Activated CD4-positive, alpha-beta T cell treated with anti-CD3 and anti-CD28 coated beads, Interleukin-2, amount 10 ng/mL, durations not matched to agents 7 days and 5 days (primary cell): ENCODE data around the gene ID4. TPM values are rescaled to one million over a fixed set of nuclear protein-coding genes. Genes with fewer than 3 reads are reported as not detected.

Source experiments
- CTCF ChIA-PET: fragments of 350-600 bp; sonication (Branson Sonifier 250); formaldehyde crosslinking; loops from one replicate; lab custom pipeline; 2021; ENCODE audit warnings: antibody characterized with exemption; lab: Charles Lee
- POLR2A ChIA-PET: fragments of 350-600 bp; sonication (Branson Sonifier 250); formaldehyde crosslinking; loops from one replicate; lab custom pipeline; 2021; ENCODE audit warnings: antibody characterized with exemption; lab: Charles Lee
- DNase-seq: peaks from one replicate; pipeline ENCODE4 v3.0.0-alpha.2; 2020
- H3K27ac Mint-ChIP-seq: one replicate; pipeline ENCODE4 v1.8.0; 2021; ENCODE audit warnings: mild to moderate bottlenecking, moderate library complexity, mixed read lengths
- H3K27me3 Mint-ChIP-seq: one replicate; pipeline ENCODE4 v1.8.0; 2021; ENCODE audit warnings: mixed read lengths
- H3K36me3 Mint-ChIP-seq: one replicate; pipeline ENCODE4 v1.8.0; 2021; ENCODE audit warnings: low read depth, mixed read lengths
- H3K4me1 Mint-ChIP-seq: one replicate; pipeline ENCODE4 v1.8.0; 2021; ENCODE audit warnings: mixed read lengths
- H3K4me3 Mint-ChIP-seq: one replicate; pipeline ENCODE4 v1.8.0; 2021; ENCODE audit warnings: mild to moderate bottlenecking, moderate library complexity, mixed read lengths
- H3K9me3 Mint-ChIP-seq: one replicate; pipeline ENCODE4 v1.8.0; 2021; ENCODE audit warnings: mixed read lengths
- total RNA-seq, 2 experiments: library from RNA; stranded (reverse); gene quantifications; one replicate each; pipeline ENCODE4 v1.2.3, GENCODE V29; 2021

Gene ID4
- total RNA-seq, 2 experiments from 2014 or later, result not detected

DNA sequence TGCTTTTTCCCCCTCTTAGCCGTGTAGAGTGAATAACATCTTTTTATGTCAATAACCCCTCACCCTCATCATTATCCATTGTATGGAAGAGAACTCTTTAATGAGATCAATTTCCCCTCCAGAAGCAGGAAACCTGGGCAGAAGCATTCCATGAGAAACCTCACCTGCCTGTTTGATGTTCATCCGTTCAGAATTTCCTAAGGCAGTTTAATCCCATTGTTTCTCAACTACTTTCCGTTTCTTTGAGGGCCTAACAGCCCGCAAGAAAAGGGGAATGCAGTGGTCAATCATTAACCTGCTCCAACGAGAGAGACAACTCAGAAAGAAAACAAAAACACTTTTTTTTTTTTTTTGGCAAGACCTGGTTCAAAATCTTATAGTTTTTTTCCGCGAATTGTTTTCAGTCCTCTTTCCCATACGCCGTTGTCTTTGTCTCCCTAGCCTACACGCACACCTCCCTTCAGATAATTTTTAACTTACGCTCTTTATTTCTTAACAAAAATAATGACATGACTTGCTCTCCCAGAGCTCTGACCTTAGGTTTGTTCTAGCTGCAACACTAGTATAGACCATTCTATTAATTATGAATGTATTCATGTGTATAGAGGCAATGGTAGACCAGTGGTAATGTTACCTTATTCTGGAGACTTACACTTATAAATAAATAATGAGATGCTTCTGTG lies 25.6 kb upstream of the ID4 start:
- POLR2A ChIA-PET, result no interaction called here
- DNase-seq, result no peak
- Mint-ChIP-seq H3K27ac (no peak overlapping the region), H3K9me3 (no peaks in the 10 kb centered on the region), H3K27me3 (no peaks in the 10 kb centered on the region), H3K4me1 (no peaks in the 10 kb centered on the region), H3K36me3 (no peaks in the 10 kb centered on the region), H3K4me3 (no peak overlapping the region)
- CTCF ChIA-PET, result no interaction called here

DNA sequence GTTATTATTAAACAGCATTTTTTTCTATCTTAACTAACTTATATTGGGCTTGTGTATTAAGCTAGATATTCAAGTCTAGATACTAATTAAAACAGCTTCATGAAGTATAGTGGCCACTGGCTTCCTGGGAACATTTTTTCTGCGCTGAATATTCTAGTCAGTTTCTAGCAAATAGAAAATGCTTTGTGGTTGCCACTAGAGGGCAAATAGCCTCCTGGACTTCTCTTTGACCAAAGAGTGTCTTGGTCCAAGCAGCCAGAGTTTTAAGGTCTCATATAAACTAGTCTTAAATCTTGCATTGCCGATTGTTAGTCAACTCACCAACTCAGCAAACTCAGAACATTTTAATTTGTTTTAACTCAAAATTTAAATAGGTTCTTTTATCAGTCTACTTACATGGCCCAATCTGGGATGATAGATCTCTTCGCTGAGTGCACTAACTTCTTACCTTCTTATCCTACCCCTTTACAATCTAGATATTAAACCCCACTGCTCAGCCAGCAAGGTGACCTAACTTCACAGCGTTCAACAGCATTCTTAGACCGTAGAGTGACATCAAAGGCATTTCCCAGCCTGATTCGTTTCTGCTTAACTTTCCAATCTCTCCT lies 24.6 kb upstream of the ID4 start:
- Mint-ChIP-seq H3K9me3 (peaks cover 3% of the 10 kb centered on the region), H3K36me3 (no peaks in the 10 kb centered on the region), H3K4me3 (no peak overlapping the region), H3K27me3 (no peaks in the 10 kb centered on the region), H3K4me1 (no peaks in the 10 kb centered on the region), H3K27ac (no peak overlapping the region)
- POLR2A ChIA-PET, result no interaction called here
- CTCF ChIA-PET, result no interaction called here
- no peak for DNase-seq

- no peaks in the 10 kb centered on the region for H3K4me1 Mint-ChIP-seq
- ChIA-PET CTCF (interaction anchor here (0.7 kb wide), 1 partner anchor 971 kb away, joined by 4 read pairs; no protein-coding TSS in a partner anchor), POLR2A (no interaction called here)
- H3K27me3 Mint-ChIP-seq, result no peaks in the 10 kb centered on the region
- no peak overlapping the region for H3K4me3 Mint-ChIP-seq
- DNase-seq, result no peak
- H3K36me3 Mint-ChIP-seq, result no peaks in the 10 kb centered on the region
- no peak overlapping the region for H3K27ac Mint-ChIP-seq
- peaks cover 4% of the 10 kb centered on the region for H3K9me3 Mint-ChIP-seq
Measured at GRCh38 chr6:19818805-19819204, 18.4 kb upstream of the ID4 start.

DNA sequence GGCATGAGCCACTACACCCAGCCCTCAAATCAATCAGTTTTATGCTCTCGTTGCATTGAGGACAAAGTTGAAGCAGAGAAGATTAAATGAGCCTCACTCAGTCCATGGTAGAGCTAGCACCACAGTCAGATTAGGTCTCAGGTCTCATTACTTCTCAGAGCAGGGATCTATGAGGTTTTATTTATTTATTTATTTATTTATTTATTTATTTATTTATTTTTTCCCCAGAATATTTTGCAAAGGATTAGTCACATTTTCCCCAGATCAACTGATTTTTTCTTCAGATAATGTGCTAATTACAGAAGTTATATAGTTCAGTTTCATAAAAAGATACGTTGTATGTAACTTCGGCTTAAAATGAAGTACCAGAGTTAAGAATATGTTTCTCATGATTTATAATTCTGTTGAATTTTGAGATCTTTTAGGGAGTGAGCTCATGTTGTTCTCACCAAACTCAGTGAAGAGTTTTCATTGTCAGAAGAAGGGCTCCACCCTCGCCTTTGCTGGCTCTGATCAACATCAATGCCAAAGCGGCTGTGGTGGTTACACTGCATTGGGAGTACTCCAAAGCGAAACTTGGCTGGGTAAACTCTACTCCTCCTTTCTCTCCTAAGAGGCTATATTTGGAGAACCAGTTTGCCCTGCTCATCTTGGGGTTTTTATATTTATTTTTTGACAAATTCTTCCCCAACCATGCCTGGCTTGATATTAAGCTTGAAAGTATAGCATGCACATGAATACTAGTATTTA lies 12.9 kb upstream of the ID4 start:
- no peak for DNase-seq
- H3K36me3 Mint-ChIP-seq, result no peaks in the 10 kb centered on the region
- no peak overlapping the region for H3K4me3 Mint-ChIP-seq
- H3K27ac Mint-ChIP-seq, result no peak overlapping the region
- peaks cover 2% of the 10 kb centered on the region for H3K27me3 Mint-ChIP-seq
- H3K4me1 Mint-ChIP-seq, result no peaks in the 10 kb centered on the region
- ChIA-PET CTCF (no interaction called here), POLR2A (no interaction called here)
- no peaks in the 10 kb centered on the region for H3K9me3 Mint-ChIP-seq

- CTCF ChIA-PET, result no interaction called here
- no peaks in the 10 kb centered on the region for H3K4me1 Mint-ChIP-seq
- POLR2A ChIA-PET, result no interaction called here
- no peak for DNase-seq
- no peak overlapping the region for H3K4me3 Mint-ChIP-seq
- H3K27ac Mint-ChIP-seq, result no peak overlapping the region
- H3K36me3 Mint-ChIP-seq, result no peaks in the 10 kb centered on the region
- H3K27me3 Mint-ChIP-seq, result peaks cover 4% of the 10 kb centered on the region
- no peaks in the 10 kb centered on the region for H3K9me3 Mint-ChIP-seq
Measured at GRCh38 chr6:19827247-19827646, 9.9 kb upstream of the ID4 start.

GRCh38 chr6:19827903-19828302 lies 9.3 kb upstream of the ID4 start:
- Mint-ChIP-seq H3K4me3 (no peak overlapping the region), H3K9me3 (no peaks in the 10 kb centered on the region), H3K27me3 (peaks cover 7% of the 10 kb centered on the region), H3K27ac (no peak overlapping the region), H3K36me3 (no peaks in the 10 kb centered on the region), H3K4me1 (no peaks in the 10 kb centered on the region)
- ChIA-PET POLR2A (no interaction called here), CTCF (no interaction called here)
- no peak for DNase-seq

DNA sequence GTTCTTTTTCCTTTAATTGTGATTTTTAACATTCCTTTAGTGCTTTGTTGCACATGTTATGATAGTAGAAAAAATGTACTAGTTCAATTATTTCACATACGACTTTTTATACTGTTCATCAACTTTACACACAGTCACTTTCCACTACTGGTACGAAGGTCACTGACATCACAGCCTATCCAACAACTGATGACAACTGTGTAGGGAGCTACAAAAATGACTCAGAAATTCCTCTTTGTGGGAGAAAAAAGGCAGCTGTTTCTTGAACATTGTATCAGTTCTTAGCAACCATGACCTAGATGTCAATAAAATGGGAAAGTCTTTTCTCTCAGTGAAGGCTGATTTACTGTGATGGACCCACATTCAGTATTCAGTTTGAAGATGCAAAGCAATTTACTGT lies 7.0 kb upstream of the ID4 start:
- no peak for DNase-seq
- no peak overlapping the region for H3K4me3 Mint-ChIP-seq
- no peaks in the 10 kb centered on the region for H3K9me3 Mint-ChIP-seq
- H3K4me1 Mint-ChIP-seq, result no peaks in the 10 kb centered on the region
- H3K36me3 Mint-ChIP-seq, result no peaks in the 10 kb centered on the region
- H3K27ac Mint-ChIP-seq, result no peak overlapping the region
- H3K27me3 Mint-ChIP-seq, result peaks cover 13% of the 10 kb centered on the region
- CTCF ChIA-PET, result no interaction called here
- POLR2A ChIA-PET, result no interaction called here

GRCh38 chr6:19831358-19831757 lies 5.8 kb upstream of the ID4 start:
- H3K4me3 Mint-ChIP-seq, result no peak overlapping the region
- no peaks in the 10 kb centered on the region for H3K36me3 Mint-ChIP-seq
- H3K27ac Mint-ChIP-seq, result no peak overlapping the region
- POLR2A ChIA-PET, result no interaction called here
- CTCF ChIA-PET, result no interaction called here
- no peaks in the 10 kb centered on the region for H3K4me1 Mint-ChIP-seq
- DNase-seq, result no peak
- H3K27me3 Mint-ChIP-seq, result peaks cover 22% of the 10 kb centered on the region
- no peaks in the 10 kb centered on the region for H3K9me3 Mint-ChIP-seq

- Mint-ChIP-seq H3K27me3 (peaks cover 35% of the 10 kb centered on the region), H3K4me1 (peaks cover 4% of the 10 kb centered on the region), H3K27ac (no peak overlapping the region), H3K9me3 (no peaks in the 10 kb centered on the region), H3K36me3 (peaks cover 2% of the 10 kb centered on the region), H3K4me3 (no peak overlapping the region)
- DNase-seq, result no peak
- ChIA-PET POLR2A (no interaction called here), CTCF (no interaction called here)
Measured at GRCh38 chr6:19833947-19834346, 3.2 kb upstream of the ID4 start.

- ChIA-PET CTCF (no interaction called here), POLR2A (no interaction called here)
- no peak overlapping the region for H3K4me3 Mint-ChIP-seq
- DNase-seq, result no peak
- peaks cover 43% of the 10 kb centered on the region for H3K27me3 Mint-ChIP-seq
- peaks cover 2% of the 10 kb centered on the region for H3K36me3 Mint-ChIP-seq
- peaks cover 8% of the 10 kb centered on the region for H3K4me1 Mint-ChIP-seq
- H3K27ac Mint-ChIP-seq, result no peak overlapping the region
- H3K9me3 Mint-ChIP-seq, result no peaks in the 10 kb centered on the region
Measured at GRCh38 chr6:19834858-19835257, 2.3 kb upstream of the ID4 start.

DNA sequence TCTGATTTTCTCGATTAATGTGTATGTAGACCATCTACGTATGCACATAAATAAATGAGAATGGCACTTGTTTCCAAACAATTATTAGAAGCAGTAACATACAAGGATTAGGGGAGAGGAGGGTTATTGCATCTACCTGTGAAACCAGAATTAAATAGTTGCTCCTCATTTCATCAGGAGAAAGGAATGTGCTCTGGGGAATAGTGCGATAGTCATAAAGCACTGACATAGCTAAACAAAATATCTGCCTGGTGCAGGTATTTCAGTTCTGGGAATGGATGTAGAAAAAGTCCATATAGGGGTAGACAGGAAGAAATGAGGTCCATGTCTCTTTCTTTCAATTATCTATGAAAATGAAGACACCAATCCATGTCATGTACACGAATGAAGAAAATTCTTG lies 1.6 kb upstream of the ID4 start:
- H3K27ac Mint-ChIP-seq, result no peak overlapping the region
- POLR2A ChIA-PET, result no interaction called here
- H3K36me3 Mint-ChIP-seq, result peaks cover 2% of the 10 kb centered on the region
- peaks cover 8% of the 10 kb centered on the region for H3K4me1 Mint-ChIP-seq
- CTCF ChIA-PET, result no interaction called here
- H3K27me3 Mint-ChIP-seq, result peaks cover 49% of the 10 kb centered on the region
- H3K9me3 Mint-ChIP-seq, result no peaks in the 10 kb centered on the region
- no peak overlapping the region for H3K4me3 Mint-ChIP-seq
- DNase-seq, result no peak

DNA sequence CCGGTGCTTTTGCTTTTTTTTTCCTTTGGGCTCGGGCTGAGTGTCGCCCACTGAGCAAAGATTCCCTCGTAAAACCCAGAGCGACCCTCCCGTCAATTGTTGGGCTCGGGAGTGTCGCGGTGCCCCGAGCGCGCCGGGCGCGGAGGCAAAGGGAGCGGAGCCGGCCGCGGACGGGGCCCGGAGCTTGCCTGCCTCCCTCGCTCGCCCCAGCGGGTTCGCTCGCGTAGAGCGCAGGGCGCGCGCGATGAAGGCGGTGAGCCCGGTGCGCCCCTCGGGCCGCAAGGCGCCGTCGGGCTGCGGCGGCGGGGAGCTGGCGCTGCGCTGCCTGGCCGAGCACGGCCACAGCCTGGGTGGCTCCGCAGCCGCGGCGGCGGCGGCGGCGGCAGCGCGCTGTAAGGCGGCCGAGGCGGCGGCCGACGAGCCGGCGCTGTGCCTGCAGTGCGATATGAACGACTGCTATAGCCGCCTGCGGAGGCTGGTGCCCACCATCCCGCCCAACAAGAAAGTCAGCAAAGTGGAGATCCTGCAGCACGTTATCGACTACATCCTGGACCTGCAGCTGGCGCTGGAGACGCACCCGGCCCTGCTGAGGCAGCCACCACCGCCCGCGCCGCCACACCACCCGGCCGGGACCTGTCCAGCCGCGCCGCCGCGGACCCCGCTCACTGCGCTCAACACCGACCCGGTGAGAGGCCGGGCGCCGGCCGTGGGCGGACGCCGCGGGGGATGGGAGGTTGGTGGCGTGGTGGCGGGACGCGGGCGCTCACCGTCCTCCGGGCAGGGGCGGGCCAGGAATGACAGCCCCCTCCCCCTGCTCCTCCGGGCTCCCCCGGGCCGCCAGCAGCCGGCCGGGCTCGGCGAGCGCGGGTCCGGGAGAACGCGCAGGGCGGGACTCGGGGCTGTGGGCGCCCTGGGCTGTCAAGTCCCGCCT lies 606 bp downstream of the ID4 start:
- Mint-ChIP-seq H3K9me3 (no peaks in the 10 kb centered on the region), H3K36me3 (peaks cover 2% of the 10 kb centered on the region), H3K4me1 (peaks cover 8% of the 10 kb centered on the region), H3K27me3 (peaks cover 59% of the 10 kb centered on the region), H3K4me3 (no peak overlapping the region), H3K27ac (no peak overlapping the region)
- POLR2A ChIA-PET, result no interaction called here
- CTCF ChIA-PET, result no interaction called here
- DNase-seq, result no peak
